Measurements from ENCODE around the gene CHMP6.
A peak's percentile ranks its signal among the peaks of the same experiment; 100 is the strongest.

CHMP6 gene

DNA sequence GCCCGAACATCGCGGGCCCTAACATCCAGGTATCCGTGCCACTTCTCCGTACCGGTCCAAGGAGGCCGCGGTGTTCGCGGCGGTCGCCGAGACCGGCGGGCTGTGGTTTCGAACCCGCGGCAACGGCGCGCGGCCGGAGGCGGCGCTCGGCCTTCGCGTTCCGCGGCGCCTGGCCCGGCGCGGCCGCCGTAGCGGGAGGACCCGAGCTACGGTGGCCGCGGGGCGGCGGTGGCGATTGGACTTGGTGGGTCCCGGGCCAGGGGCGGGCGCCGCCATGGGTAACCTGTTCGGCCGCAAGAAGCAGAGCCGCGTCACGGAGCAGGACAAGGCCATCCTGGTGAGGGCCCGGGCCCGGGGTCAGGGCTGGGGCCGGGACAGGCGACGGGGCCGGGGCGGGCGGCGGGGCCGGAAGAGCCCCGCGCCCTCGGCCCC, at the start of gene CHMP6:
Gene CHMP6, plus strand, starts transcription at position 197 of the 432 bp plus-strand sequence. Its CDS starts 78 bp downstream, at position 275.
- peak; percentile 57 for DNase-seq (ENCODE audit: low read depth)

DNA sequence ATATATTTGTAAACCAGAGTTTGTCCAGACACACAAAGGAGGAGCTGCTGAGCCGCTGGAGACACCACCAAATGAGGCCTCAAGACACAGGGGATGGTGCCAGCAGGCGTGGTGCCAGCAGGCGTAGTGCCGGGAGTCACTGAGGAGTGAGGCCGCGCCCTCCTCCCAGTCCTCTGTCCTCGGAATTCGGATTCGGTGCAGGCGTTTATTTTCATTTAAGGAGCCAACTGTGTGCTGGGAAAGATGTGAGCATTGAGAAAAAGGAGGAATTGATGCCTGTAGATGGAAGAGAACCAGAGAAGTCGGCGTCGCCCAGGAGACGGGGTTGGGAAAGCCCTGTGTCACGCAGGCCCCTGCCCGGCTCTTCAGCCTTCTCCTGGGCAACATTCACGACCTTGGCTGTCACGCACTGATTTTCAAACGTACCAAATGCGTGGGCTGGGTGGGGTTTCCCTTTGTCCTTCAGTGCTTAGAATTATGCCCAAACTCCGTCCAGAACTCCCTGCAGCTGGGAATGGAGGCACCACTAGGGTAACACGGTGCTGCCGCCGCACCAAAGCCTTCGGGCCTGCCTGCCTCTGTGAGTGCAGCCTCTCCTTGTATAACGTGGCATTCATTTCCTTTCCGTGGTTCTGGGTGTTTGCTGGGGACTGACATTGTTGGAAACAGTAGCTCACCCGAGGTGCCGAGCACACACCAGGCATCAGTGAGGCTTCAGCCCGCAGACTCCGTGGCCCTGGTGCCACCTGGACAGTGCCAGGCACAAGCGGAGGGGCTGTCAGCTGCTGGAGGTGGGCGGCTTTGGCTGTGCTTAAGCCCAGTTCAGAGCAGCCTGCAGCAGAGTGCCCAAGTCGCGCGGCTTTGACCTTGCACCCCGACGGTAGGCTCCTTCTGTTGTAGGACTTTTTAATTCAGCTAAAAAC, 49.0 kb upstream of the CHMP6 start:
- DNase-seq (ENCODE audit: low read depth) = no peak

DNA sequence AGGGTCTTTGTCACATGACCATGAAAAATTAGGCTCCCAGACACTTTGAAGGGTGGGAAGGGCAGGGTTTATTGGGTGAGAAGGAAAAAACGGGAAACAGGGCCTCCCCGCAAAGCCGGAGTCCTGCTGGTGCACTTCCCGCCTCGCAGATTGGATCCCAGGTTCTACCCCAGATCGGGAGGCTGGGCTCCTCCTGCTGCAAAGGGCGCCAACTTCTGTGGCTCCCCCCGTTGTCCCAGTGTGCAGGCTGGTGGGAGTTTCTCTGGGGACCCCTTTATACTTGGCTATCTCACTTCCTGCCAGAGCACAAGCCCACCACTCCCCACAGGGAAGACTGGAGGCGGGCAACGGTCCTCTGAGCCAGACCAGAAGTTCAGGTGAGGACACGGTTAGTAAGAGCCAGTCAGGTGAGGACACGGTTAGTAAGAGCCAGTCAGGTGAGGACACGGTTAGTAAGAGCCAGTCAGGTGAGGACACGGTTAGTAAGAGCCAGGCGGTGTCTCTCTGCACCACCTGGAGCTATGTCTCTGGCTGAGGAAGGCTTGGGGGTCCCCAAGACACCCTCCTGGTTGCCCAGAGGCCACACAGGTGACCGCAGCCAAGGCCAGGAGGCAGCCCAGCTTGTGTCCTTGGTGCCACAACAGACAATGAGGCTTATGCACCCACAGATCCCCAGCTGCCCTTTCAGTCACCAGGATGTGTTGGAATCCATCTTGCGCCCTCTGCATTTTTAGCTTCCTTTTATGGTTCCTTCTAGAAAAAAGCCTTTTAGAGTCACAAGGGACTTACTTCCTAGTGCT, 48.1 kb upstream of the CHMP6 start:
- no peak for DNase-seq (ENCODE audit: low read depth)

DNA sequence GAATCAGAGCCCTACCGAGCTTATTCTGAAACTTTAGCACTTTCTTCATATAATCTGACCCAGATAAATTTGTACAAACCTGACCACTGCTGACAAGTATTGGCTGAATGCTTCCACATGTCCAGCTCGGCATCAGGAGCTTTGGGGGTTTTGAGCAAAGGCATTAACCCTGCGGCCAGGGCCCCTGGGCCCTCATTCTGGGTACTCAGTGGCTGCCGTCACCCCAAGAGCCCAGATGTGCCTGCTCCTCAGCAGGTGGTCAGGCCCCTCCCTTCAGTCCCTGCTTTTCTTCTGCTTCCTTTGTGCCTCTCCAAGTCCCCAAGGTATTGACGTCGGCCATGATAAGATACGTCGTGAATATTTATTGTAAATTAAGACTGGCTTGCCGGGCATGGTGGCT, 47.3 kb upstream of the CHMP6 start:
- DNase-seq (ENCODE audit: low read depth) = no peak

DNA sequence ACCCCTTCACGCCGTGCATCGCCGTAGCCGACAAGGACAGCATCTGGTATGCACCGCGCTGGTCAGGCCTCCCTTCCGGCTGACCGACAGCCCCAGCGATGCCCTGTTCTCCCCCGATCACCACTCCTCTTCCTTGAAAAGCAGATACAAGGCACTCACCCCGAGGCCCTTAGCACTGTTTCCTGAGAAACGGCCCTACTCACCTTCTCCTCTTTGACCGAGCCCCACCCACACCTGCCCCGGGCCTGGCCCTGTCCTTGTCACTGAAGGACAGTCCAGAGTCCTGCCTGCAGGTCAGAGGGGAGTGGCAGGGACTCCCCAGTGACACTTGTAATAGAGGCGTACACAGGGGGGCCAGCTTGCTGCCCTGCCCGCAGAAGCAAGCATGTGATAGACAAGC, 45.9 kb upstream of the CHMP6 start:
- DNase-seq (ENCODE audit: low read depth) = no peak

DNA sequence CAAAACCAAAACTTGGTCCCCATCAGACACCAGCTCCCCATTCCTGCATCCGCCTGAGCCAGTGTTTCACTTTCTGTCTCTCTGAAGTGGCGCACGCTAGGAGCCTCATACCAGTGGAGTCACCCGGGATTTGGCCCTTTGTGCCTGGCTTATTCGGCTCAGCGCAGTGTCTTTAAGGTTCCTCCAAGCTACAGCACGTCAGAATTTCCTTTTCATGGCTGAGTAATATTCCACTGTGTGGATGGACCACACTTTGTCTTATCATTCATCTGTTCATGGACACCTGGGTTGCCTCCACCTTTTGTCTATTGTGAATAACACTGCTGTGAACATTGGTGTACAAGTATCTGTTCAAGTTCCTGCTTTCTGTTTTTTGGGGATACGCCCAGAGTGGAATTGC, 45.2 kb upstream of the CHMP6 start:
- DNase-seq (ENCODE audit: low read depth) = no peak

DNA sequence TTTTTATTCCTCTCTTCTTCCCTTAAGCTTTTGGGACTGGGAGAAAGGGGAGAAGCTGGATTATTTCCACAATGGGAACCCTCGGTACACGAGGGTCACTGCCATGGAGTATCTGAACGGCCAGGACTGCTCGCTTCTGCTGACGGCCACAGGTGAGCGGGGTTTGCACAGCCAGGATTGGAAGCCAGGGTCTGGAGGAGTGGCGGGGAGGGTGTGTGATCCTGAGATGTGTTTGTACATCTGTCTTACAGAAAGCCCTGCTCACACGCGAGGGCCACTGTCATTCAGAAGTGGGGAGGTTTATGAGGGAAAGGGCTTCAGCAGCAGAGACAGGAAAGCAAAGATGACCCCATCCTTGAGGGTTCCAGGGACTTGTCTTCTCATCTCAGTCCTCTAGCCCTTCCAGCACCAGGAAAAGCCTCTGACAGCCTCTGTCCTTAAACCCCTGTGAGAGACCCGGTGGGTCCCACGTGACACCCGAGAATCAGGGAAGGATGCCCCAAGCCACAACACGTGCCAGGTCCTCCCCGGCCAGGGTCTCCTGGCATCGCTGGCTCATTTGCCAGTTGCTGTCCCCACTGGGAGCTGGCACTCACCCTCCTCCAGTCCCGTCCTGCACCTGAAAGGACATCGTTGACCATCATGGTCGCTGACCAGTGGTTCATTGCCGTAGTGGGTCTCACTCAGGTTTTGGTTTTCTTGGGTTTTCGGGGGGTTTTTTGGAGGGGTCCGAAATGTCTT, 44.3 kb upstream of the CHMP6 start:
- no peak for DNase-seq (ENCODE audit: low read depth)

DNA sequence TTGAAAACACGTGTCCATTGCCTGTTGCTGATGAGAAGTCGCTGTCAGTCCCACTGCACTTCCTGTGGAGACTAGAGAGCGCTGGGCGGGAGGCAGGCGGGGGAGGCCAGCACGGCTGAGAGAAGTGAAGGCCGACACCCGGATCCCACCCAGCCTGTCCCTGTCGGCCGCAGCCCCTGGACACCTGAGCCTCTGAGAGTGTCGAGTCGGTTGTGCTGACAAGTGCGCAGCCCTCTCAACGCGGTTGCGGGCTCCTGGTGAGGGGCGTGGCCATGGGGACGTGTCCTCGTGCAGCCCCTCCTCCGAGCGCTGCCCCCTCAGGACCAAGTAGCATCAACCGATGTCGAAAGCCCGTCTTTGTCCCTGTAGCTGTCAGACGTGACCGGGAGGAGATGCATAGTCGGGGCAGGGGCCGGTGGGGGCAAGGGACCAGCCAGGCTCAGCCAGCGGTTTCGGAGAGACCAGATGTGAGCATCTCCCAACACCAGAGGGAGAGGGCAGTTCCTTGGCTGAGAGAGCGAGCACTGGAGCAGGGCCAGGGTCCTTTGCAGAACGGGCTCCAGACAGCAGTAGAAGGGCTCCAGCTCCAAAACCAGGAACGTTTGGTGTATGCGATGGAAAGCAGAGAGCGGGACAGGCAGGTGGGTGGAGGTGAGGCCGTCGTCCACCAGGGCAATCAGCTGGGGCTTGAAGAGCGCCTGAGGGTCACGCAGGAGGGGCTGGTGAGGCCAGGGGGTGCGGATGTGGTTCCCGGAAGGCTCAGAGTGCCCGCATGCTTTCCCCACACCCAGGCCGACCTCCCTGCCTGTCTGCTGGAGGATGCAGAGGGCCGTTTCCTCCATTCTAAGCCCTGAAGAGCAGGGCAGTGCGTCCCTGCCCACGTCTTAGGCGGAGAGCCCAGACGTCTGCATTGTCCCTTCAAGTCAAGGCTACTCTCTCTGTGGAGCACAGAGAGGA, 43.3 kb upstream of the CHMP6 start:
- no peak for DNase-seq (ENCODE audit: low read depth)

DNA sequence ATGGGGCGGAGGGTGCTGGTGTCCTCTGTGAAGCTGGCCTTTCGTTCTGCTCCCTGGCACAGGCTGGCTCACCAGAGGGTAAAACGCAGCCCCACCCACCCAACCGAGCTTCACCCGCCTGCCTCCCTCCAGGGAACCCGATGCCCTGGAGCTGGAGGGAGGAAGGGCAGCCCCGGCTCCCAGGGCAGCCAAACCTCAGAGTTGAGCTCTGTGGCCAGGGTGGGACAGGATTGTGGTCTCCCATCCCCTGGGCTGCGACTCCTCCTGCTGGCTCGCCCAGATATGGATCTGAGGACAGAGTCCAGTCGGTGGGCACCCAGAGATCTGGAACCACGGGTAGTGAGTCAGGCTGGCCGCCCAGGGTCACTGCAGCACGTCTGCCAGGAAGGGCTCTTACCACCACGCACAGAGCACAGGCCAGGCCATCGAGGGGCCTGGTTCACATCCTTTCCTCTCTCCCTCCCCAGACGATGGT, 42.6 kb upstream of the CHMP6 start:
- DNase-seq (ENCODE audit: low read depth) = no peak

DNA sequence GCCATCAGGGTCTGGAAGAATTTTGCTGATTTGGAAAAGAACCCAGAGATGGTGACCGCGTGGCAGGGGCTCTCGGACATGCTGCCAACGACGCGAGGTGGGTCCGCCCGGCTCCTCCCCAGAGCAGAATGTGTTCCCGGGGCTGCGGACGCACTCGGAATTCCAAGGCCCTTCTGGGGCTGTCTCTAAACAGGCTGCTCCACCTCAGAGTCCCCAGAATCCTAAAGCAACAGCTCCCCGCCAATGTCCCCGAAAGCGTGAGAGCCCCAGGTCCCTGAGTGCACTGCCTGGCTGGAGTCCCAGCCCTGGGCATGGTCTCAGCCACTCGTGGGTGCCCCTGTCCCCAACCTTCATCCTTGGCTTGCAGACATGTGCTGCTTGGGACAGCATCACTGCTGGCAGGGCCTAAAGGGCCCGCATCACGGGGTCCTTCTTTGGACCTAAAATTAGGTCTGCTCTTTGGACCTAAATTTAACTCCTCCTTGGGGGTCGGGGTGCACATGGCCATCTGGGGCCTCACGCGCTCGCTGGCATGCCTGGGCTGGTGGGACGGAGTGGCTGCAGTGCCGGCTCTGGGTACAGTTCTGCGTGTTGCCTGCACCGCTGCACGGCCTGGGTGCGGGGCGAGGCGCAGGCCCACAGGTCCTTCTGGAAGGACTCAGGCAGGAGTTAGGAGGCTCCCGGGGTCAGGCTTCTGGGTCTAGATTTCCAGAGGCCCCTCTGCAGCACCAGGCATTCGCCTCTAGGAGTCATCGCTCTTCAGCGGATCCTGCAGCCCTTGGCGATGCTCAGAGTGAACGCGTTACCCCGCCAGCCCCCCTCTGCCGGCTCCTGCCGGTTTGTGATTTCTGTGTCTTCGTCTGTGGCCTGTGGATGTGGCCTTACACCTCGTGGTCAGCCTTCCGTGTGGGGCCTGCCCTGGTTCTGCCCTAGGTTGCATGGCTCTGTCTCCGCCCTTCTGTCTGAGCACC, 41.9 kb upstream of the CHMP6 start:
- no peak for DNase-seq (ENCODE audit: low read depth)

DNA sequence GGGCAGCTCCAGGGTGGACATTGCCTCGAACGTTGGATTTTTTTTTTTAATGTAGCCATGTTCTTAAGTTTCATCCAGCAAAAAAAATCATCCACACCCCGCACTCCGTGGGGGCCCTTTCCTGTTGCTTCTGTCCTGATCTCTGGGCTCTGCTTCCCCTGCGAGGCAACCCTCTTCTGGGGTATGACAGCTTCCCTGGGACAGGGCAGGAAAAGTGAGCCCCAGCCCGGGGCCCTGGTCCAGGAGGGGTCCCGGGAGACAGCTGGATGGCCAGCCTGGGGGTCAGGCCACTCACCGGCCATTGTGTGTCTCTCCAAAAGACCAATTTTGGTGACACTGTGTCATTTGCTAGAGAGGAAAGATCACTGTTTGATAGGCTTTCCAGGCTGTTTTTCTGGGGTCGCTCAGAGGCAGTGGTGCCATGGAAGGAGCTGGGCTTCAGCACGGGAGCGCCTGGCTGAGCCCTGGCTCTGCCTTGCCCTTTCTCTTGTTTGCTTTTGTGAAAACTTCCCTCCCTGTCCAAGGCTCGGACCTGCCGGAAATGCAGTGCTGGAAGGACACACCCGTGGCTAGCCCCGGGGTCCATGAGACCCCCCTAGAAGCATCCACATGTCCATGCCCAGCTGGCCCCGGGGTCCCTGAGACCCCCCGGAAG, 41.0 kb upstream of the CHMP6 start:
- no peak for DNase-seq (ENCODE audit: low read depth)

DNA sequence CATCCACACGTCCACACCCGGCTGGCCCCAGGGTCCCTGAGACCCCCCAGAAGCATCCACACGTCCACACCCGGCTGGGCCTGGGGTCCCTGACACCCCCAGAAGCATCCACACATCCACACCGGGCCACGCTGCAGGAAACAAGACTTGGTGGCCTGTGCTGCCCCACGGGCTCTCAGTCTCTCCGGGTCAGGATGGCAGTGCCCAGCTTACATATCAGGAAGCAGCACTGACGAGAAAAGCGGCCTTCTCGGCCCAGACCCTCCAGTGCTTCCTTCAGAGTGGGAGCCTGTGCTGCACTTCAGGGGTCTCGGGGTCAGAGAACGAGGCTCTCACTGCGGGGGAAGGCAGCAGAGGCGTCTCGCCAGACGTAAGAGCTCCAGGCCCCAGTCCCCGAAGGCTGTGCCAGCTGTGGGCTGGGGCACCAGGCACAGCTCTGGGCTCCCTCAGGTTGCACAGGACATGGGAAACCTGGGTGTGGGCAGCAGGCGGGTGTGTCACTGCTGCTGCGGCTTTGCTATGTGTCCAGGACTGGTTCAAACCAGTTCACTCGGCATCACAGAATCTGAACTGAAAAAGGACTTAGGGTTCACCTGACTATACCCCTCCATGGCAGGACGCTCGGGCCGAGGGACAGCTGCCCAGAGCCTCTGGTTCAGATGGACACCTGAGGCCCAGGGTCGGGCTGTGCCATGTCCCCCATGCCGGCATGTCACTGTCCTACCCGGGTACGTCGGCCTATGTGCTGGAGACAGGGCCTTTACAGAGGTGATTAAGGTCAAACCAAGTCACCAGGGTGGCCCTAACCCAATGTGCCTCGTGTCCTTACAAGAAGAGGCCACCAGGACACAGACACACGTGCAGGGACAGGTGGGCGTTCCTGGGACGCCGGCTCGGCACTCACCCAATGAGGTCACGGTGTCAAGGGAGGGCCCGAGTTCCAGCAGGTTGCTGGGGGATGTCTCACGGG, 40.2 kb upstream of the CHMP6 start:
- no peak for DNase-seq (ENCODE audit: low read depth)

DNA sequence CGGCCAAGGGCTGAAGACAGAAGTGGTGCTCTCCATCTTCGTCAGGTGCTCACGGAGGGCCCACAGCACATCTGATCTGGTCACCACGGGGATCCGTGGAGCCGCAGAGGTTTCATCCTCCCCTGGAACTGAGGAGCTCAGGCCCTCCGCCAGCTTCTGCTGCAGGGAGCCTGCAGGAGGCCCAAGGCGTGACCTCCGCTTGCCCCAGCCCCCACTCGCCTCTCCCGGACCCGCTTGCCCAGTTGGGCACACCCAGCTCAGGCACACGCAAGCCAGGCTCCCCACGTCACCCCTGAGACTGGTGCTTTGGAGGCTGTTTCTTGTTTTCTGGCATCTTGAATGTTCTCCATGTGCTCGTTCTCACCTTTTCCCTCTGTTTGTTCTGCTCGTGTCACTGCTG, 39.4 kb upstream of the CHMP6 start:
- DNase-seq (ENCODE audit: low read depth) = no peak

DNA sequence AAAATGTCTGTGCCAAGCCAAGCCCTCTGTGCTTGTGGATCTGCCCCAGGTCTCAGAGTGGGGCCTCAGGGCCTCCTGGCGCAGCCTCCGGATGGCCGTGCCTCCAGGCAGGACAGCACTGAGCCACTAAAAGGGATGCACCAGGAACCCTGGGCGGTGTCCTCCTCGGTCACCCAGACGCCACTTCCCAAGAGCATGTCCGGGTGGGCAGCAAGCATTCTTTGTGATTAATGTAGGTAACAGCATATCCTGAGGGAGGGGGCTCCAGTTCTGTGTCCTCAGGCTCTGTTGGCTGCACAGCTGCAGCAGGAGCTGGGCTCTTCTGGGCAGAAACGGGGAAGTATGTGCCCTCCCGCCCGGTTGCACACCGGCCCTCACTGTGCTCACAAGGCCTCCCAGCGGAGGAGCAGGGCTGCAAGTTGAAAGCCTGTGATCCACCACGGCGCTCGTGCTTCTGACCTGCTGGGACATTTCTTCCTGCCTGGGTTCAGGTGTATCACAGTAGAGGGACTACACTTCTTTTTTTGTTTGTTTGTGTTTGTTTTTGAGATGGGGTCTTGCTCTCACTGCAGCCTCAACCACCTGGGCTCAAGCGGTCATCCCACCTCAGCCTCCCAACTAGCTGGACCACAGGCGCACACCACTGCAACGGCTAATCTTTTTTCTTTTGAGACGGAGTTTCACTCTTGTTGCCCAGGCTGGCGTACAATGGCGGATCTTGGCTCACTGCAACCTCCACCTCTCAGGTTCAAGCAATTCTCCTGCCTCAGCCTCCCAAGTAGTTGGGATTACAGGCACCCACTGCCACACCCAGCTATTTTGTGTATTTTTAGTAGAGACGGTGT, 37.9 kb upstream of the CHMP6 start:
- DNase-seq (ENCODE audit: low read depth) = no peak

DNA sequence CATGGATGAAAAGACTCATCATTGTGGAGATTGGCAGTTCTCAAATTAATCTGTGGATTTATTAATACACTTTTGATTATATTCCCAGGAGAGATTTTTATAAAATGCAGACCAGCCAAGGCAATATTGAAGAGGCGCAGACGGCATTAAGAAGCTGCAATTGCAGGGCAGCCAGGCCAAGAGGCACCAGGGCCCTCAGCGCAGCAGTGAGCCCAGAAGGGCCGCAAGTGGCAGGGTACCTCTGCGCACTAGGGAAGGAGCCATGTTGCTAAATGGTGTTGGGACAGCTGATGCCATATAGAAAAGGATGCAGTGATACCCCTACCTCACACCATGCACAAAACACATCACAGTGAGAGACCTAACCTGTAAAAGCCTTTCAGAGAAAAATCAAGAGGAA, 36.6 kb upstream of the CHMP6 start:
- no peak for DNase-seq (ENCODE audit: low read depth)

DNA sequence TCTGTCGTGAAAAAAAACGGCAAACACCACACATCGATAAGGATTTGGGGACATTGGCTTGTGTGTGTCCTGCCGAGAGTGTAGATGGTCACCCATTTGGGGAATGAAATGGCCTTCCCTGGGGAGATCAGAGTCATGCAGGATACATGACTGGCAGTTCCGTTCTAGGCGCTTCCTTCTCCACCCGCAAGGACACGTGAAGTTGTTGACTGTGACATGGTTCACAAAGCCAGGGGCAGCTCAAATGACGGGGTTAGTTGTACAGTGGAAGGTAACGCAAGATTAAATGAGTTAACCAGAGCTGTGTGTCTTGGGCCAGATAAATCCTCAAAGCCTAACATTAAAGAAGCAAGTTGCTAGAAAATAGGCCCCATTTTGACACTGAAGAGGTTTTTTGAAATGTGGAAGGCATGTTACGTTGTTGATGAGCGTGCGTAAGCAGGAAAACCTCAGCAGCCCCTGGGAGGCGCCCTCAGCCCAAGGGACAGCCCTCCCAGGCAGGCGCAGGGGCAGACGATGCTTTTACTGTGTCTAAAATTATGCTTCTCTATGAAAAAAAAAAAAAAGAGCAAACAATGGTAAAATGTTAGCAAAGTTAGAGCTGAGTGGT, 35.9 kb upstream of the CHMP6 start:
- DNase-seq (ENCODE audit: low read depth) = no peak
